ENCODE measurements around the gene ADAMTSL1.

The ADAMTSL1 gene

GRCh38 chr9:18614116-18614515, 140.2 kb downstream of the ADAMTSL1 start:
- H3K9me3 ChIP-seq (ENCODE audit: insufficient read depth, low read depth, low read length) = no peaks in the 10 kb centered on the region
- H2AFZ ChIP-seq (ENCODE audit: low read length) = no peak overlapping the region
- no peaks in the 10 kb centered on the region for H3K79me2 ChIP-seq (ENCODE audit: insufficient read depth, low read length)
- no peaks in the 10 kb centered on the region for H3K36me3 ChIP-seq (ENCODE audit: insufficient read depth, low read length)
- TF ChIP-seq EZH2phosphoT487 (IDR thresholded peaks at IDR 0.05; ENCODE audit: borderline replicate concordance) = no peak
- TF ChIP-seq, protein P1, sequence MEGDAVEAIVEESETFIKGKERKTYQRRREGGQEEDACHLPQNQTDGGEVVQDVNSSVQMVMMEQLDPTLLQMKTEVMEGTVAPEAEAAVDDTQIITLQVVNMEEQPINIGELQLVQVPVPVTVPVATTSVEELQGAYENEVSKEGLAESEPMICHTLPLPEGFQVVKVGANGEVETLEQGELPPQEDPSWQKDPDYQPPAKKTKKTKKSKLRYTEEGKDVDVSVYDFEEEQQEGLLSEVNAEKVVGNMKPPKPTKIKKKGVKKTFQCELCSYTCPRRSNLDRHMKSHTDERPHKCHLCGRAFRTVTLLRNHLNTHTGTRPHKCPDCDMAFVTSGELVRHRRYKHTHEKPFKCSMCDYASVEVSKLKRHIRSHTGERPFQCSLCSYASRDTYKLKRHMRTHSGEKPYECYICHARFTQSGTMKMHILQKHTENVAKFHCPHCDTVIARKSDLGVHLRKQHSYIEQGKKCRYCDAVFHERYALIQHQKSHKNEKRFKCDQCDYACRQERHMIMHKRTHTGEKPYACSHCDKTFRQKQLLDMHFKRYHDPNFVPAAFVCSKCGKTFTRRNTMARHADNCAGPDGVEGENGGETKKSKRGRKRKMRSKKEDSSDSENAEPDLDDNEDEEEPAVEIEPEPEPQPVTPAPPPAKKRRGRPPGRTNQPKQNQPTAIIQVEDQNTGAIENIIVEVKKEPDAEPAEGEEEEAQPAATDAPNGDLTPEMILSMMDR (conservative IDR thresholded peaks at IDR 0.05; ENCODE audit: low read length) = no peak
- H3K9me2 ChIP-seq (replicated peaks; ENCODE audit: low read depth, low read length) = no peaks in the 10 kb centered on the region
- no peak overlapping the region for H3K4me2 ChIP-seq (ENCODE audit: low read depth, low read length, poor library complexity, severe bottlenecking)
- H3K27me3 ChIP-seq (ENCODE audit: insufficient read depth, low read length, poor library complexity, severe bottlenecking) = no peaks in the 10 kb centered on the region
- H3K4me1 ChIP-seq (ENCODE audit: insufficient read depth, low read length, poor library complexity, severe bottlenecking) = no peaks in the 10 kb centered on the region
- H4K20me1 ChIP-seq (ENCODE audit: insufficient read depth, low read length, poor library complexity, severe bottlenecking) = no peaks in the 10 kb centered on the region
- H3K9ac ChIP-seq (ENCODE audit: low read depth, low read length, poor library complexity, severe bottlenecking) = no peak overlapping the region
- H3F3A ChIP-seq (ENCODE audit: low read depth) = no peaks in the 10 kb centered on the region
- no peak overlapping the region for H3K4me3 ChIP-seq (ENCODE audit: low read length, poor library complexity, severe bottlenecking)

DNA sequence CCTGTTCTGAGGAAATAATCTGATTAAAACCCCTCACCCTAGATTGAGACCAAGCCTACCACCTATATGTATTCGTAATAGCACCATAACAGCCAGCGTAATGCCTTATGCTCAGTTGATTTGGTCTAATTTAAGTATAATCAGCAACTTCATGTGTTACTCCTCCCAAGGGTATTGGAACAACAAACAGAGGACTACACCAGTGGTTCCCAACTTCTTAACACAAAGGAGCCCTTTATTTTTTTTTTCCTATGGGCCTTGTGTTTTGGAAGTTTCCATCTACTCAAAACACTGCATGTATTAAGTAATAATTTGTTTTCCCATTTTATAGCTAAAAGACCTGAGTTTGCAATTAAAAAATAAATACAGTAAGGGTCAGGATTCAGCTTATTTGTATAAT, 140.7 kb downstream of the ADAMTSL1 start:
- Histone ChIP-seq H3K4me1 (ENCODE audit: insufficient read depth, low read length, poor library complexity, severe bottlenecking) (no peaks in the 10 kb centered on the region), H3F3A (ENCODE audit: low read depth) (no peaks in the 10 kb centered on the region), H4K20me1 (ENCODE audit: insufficient read depth, low read length, poor library complexity, severe bottlenecking) (no peaks in the 10 kb centered on the region), H3K9ac (ENCODE audit: low read depth, low read length, poor library complexity, severe bottlenecking) (no peak overlapping the region), H3K9me2 (replicated peaks; ENCODE audit: low read depth, low read length) (no peaks in the 10 kb centered on the region), H3K79me2 (ENCODE audit: insufficient read depth, low read length) (no peaks in the 10 kb centered on the region), H2AFZ (ENCODE audit: low read length) (no peak overlapping the region), H3K27me3 (ENCODE audit: insufficient read depth, low read length, poor library complexity, severe bottlenecking) (no peaks in the 10 kb centered on the region), H3K4me2 (ENCODE audit: low read depth, low read length, poor library complexity, severe bottlenecking) (no peak overlapping the region), H3K4me3 (ENCODE audit: low read length, poor library complexity, severe bottlenecking) (no peak overlapping the region), H3K9me3 (ENCODE audit: insufficient read depth, low read depth, low read length) (no peaks in the 10 kb centered on the region), H3K36me3 (ENCODE audit: insufficient read depth, low read length) (no peaks in the 10 kb centered on the region)
- TF ChIP-seq, protein P1 (conservative IDR thresholded peaks at IDR 0.05; ENCODE audit: low read length) = no peak
- no peak for TF ChIP-seq EZH2phosphoT487 (IDR thresholded peaks at IDR 0.05; ENCODE audit: borderline replicate concordance)

DNA sequence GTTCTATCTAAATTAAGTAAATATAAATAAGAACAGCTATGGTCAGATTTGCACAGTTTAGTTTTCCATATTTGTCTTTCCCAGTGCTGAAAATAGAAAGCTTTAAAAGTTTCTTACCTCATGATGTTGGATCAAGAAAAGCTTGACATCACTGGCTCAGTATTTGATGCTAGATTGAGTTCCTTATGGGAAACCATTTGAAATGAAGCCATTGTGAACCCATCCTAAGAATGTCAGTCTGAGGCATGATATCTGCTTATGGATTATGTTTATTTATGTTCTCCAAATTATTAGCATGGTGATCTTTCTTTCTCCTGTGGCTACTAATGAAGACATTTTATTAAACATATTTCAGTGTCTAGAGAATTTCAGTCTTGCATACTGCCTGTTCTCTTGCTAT, 143.0 kb downstream of the ADAMTSL1 start:
- Histone ChIP-seq H3K9me2 (replicated peaks; ENCODE audit: low read depth, low read length) (no peaks in the 10 kb centered on the region), H3K4me3 (ENCODE audit: low read length, poor library complexity, severe bottlenecking) (no peak overlapping the region), H3K27me3 (ENCODE audit: insufficient read depth, low read length, poor library complexity, severe bottlenecking) (no peaks in the 10 kb centered on the region), H3K36me3 (ENCODE audit: insufficient read depth, low read length) (no peaks in the 10 kb centered on the region), H3K79me2 (ENCODE audit: insufficient read depth, low read length) (no peaks in the 10 kb centered on the region), H2AFZ (ENCODE audit: low read length) (no peak overlapping the region), H3F3A (ENCODE audit: low read depth) (no peaks in the 10 kb centered on the region), H3K4me1 (ENCODE audit: insufficient read depth, low read length, poor library complexity, severe bottlenecking) (no peaks in the 10 kb centered on the region), H3K9ac (ENCODE audit: low read depth, low read length, poor library complexity, severe bottlenecking) (no peak overlapping the region), H4K20me1 (ENCODE audit: insufficient read depth, low read length, poor library complexity, severe bottlenecking) (no peaks in the 10 kb centered on the region), H3K9me3 (ENCODE audit: insufficient read depth, low read depth, low read length) (no peaks in the 10 kb centered on the region), H3K4me2 (ENCODE audit: low read depth, low read length, poor library complexity, severe bottlenecking) (no peak overlapping the region)
- TF ChIP-seq, protein P1 (conservative IDR thresholded peaks at IDR 0.05; ENCODE audit: low read length) = no peak
- TF ChIP-seq EZH2phosphoT487 (IDR thresholded peaks at IDR 0.05; ENCODE audit: borderline replicate concordance) = no peak
